Erythroblast (primary cell): Measurements from ENCODE around the gene FBXW7.

Experiments
- GATA1 ChIP-seq: IDR thresholded peaks from 2 replicates; pipeline ENCODE4 v1.6.1; 2011; ENCODE audit warnings: low read depth, mild to moderate bottlenecking, control low read depth, low read length, moderate library complexity
- POLR2A ChIP-seq: IDR thresholded peaks from 2 replicates; pipeline ENCODE4 v1.6.1; 2011; ENCODE audit warnings: mild to moderate bottlenecking, low read length

DNA sequence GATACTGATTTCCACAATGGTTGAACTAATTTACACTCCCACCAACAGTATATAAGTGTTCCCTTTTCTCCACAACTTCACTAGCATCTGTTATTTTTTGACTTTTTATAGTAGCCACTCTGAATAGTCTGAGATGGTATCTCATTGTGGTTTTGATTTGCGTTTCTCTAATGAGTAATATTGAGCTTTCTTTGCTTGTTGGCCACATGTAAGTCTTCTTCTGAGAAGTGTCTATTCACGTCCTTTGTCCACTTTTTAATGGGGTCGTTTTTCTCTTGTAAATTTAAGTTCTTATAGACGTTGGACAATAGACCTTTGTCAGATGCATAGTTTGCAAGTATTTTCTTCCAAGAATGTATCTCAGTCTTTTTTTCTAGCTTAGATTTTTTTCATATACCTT is 10.0 kb downstream of the FBXW7 start:
- TF ChIP-seq POLR2A (no peak), GATA1 (no peak)
